Fibroblast of the conjunctiva (primary cell): ENCODE measurements around the gene SLC15A1.

Source experiments
- DNase-seq: peaks from one replicate; pipeline ENCODE4 v3.0.0-alpha.2; 2010; ENCODE audit warnings: low read depth

SLC15A1 gene, protein sequence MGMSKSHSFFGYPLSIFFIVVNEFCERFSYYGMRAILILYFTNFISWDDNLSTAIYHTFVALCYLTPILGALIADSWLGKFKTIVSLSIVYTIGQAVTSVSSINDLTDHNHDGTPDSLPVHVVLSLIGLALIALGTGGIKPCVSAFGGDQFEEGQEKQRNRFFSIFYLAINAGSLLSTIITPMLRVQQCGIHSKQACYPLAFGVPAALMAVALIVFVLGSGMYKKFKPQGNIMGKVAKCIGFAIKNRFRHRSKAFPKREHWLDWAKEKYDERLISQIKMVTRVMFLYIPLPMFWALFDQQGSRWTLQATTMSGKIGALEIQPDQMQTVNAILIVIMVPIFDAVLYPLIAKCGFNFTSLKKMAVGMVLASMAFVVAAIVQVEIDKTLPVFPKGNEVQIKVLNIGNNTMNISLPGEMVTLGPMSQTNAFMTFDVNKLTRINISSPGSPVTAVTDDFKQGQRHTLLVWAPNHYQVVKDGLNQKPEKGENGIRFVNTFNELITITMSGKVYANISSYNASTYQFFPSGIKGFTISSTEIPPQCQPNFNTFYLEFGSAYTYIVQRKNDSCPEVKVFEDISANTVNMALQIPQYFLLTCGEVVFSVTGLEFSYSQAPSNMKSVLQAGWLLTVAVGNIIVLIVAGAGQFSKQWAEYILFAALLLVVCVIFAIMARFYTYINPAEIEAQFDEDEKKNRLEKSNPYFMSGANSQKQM

GRCh38 chr13:98752467-98753290 is at the start of gene SLC15A1:
Gene SLC15A1 (minus strand): TSS chr13:98752672. CDS start chr13:98752598, 74 bp downstream.
- DNase-seq = no peak

DNA sequence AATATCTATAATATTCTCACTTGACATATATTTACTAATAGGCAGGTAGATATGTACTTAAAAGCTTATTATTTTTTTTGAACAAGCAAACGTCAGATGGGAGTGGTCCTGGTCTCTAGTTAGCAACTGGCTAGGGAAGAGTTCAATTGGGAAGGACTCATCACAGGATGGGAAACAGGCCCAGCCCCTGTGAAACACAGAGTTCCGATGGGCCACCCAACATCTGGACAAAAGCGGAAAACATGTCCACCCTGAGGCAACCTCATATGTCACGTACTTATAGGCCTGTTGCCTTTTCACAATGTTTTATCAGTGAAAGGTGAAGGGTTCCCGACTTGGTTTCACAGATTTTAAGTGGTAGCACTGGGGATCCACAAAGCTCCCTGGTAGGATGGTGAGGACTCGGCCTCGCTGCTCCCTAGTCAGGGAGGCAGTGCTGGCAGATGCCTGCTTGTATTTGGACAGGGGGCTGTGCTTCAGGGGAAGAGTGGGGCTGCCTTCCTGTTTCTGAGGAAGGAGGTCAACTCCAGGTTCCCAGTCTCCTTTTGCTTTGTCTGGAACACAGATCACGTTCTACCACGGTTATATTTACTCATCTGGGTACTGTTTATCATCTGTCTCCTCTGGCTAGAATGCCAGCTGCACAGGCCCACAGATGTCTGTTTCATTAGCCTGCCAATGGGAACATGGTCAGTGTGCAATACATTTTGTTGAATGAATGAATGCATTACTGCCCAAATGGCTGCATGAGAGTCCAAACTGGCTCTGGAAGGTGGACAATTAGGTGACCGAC is 49.4 kb upstream of the SLC15A1 start:
- DNase-seq = no peak

GRCh38 chr13:98800078-98800477 is 47.6 kb upstream of the SLC15A1 start:
- DNase-seq = no peak

DNA sequence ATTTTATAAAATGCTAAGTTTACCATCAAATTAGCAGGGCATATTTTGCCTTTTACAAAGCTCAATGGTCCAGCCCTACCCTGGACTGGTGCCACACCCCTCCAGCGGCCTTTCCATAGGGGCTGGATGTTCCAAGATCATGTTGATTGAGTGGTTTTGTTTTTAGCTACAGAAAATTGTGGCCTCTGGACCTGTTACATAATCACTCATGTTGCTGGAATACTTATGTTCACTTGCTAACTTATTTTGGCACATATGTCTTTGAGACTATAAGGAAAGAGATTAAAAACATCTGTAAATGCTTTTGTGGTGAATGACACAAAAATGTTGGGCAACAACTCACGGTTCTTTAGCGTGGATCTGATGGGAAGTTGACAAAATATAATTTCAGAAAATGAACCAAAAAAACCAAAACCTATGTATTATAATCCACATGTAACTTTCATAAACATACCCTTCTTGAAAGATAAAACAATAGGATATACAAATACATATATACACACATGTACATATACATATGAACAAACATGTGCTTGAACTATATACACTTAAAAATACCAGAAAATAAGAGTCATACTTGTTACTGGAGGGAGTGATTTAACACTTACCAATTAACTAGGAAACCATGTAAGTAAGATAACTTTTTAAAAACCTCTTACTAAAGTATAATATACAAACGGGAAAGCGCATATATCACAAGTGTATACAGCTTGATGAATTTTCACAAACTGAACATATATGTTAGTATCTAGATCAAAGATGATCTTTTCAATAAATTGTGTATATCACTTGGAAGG is 46.6 kb upstream of the SLC15A1 start:
- DNase-seq = peak; percentile 96

DNA sequence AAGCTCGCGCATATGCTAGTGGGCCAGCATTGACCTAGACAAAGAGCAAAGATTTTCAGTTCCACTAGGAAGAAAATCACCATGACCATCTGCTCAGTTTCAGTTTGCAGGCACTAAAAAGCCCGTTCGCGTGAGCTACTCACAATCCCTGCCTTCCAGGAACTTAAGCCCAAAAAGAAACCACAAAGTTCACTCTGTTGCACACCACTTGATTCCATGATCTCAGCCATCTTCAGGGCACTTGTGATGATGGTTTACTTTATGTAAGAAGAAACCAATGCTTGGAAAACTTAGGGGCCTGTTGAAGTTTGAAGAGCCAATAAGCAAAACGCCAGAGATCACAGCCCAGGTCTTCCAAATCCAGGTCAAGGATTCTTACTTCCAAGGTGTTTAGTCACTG is 45.0 kb upstream of the SLC15A1 start:
- no peak for DNase-seq

DNA sequence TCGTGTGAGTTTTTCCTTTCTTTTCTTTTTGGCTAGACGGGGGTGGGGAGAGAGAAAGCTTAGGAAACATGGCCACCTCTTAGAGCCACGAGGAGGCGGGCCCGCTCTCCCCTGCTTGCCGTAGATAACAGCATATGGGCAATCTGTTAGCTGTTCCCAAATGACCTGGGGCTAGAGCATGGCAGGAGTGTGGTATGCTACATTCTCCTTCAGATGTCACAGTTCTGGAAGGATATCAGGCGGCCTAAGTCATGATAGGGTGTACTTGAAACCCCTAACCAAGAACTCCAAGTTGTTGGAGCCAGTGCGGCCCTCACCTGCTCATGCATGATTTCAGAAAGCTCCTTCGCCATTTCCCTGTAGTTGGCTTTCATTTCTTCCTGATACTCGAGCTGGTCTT is 44.3 kb upstream of the SLC15A1 start:
- no peak for DNase-seq

- DNase-seq = no peak
Observed at GRCh38 chr13:98796191-98796590, 43.7 kb upstream of the SLC15A1 start.

DNA sequence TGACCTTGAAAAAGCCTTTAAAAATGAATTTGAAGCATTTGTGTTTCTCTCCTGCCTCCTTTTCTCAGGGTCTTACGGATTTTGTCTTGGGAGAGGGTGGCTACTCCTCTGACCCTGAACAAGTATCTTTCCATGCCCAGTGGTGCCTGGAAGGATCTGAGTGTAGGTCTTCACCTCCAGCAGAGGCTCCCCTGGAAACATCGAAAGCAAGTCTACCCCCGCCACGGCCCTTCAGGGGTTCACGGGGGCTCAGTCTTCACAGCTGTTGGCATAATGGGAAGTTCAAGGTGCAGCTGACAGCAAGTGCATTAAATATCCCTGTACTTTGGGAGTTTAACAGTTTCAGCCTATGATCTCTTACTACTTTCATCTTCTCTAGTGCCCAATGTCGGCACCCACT is 42.7 kb upstream of the SLC15A1 start:
- no peak for DNase-seq

GRCh38 chr13:98794498-98794897 is 42.0 kb upstream of the SLC15A1 start:
- DNase-seq = no peak

DNA sequence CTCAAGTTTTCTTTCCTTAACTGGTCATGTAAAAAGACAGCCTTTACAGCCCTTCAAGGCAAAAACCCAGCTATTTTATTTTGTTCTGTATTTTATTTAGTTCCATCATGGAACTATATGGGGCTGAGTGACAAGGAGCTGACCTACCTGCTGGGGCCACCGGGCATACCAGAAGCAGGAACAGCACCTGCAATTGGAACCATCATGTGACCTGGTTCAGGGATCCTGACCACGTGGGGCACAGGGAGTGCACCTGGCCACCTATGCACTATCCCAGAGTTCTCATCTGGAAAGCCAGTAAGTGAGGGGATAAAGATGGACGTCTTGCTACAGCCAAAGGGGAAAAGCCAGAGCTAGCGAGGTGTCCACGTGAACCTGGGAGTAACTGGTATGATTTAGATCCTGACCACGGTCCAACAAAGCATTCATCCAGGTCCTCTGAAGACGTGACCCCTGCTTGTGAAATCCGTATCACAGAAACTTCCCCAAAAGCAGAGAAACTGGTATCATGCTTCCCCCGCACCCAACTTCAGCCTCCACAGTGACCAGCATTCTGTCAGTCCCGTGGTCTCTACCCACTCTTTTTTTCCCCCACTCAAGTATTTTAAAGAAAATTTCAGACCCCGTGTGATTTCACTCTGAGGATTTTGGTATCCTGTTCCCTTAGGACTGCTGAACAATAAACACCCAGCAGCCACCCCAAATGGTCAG is 40.5 kb upstream of the SLC15A1 start:
- DNase-seq = no peak

GRCh38 chr13:98792321-98792720 is 39.8 kb upstream of the SLC15A1 start:
- DNase-seq = no peak

DNA sequence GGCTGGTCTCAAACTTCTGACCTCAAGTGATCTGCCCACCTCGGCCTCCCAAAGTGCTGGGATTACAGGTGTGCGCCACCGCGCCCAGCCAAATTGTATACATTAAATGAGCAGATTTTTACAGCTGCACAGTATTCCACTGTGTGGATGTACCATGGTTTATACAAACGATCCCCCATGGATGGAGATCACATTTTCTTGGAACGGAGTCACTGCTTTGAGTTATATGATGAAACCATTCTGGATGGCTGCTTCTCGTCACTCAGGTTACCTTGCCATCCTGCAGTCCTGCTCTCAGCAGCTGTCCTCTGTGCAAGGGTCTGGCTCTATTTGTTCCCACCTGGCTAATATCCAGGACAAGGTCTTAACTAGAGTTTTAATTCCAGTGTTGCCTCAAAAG is 39.1 kb upstream of the SLC15A1 start:
- no peak for DNase-seq

DNA sequence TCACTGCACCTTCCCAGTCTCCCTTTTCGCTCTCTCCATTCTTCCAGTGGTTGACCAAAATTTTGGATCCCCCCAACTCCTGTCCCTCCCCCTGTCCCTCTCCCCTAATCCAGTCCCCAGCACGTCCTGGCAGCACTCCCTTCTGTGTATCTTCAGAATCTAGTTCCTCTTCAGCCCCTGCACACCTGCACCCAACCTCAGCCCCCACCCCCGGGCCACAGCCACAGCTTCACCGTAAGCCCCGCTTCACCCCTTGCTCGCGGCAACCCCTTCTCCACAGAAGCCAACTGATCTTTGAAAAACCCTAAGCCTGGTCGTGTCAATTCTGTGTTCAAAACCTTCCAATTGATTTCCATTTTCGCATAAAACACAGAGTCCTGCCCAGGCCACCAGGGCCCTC is 35.5 kb upstream of the SLC15A1 start:
- no peak for DNase-seq

DNA sequence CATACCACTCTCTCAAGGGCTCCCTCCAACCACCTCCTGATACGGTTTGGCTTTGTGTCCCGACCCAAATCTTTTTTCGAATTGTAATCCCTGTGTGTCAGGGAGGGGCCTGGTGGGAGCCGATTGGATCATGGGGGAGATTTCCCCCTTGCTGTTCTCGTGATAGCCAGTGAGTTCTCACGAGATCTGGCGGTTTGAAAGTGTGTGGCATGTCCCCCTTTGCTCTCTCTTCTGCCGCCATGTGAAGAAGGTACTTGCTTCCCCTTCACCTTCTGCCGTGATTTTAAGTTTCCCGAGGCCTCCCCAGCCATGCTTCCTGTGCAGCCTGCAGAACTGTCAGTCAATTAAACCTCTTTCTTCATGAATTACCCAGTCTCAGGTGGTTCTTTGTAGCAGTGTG is 34.7 kb upstream of the SLC15A1 start:
- no peak for DNase-seq

DNA sequence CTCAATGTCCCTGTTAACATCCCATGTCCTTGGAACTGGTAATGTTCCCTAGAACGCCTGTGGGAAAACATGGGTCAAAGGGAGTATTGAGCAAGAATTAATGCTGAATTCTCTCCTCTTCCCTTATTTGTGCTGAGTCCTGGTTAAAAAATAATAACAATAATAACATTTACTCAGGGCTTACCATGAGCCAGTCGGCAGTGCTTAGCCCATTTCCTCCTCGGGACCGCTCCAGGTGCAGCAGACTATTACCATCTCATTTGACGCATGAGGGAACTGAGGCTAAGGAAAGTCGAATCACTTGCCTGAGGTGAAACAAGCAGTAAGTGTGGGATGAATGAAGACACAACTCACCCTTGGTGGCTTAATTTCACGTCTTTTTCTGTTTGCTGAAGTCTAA is 33.6 kb upstream of the SLC15A1 start:
- no peak for DNase-seq

GRCh38 chr13:98785405-98785804 is 32.9 kb upstream of the SLC15A1 start:
- no peak for DNase-seq

DNA sequence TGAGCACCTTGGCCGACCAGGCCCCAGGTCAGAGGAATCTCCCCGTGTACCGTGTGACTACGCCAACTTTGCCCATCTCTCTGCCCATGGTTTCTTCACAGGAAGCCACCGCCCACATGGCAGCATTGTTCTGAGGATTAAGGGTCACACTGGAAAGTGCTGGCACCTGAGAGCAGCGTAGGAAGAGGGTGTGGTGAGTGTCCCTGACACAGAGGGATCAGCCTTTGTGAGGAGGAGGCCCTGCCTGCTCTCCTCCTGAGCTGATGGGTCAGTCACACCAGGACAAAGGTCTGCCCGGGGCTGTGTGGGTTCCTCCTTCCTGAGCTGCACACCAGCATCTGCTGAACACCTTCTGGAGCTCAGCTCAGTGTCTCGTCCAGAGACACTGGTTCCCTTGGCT is 32.2 kb upstream of the SLC15A1 start:
- no peak for DNase-seq

GRCh38 chr13:98783856-98784478 is 31.5 kb upstream of the SLC15A1 start:
- DNase-seq = no peak

DNA sequence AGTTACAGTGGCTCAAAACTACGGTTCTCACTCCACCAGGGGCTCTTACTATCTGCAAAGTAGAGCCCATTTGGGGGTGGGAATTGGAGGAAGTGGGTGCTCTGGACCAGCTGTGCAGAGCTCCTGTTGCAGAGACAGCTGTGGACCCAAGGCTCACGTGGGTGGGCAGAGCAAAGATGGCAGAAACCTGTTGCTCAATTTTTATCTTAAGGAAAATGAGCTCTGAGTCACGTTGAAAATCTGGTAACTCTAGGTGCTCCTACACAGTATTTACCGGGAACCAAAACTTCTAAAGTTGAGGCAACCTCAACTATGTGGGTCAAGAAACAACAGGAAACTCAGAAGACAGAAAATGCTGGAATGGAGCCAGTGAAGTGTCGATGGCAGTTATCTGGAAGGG is 30.2 kb upstream of the SLC15A1 start:
- no peak for DNase-seq

GRCh38 chr13:98781905-98782304 is 29.4 kb upstream of the SLC15A1 start:
- DNase-seq = no peak
